GM18505 (cell line): ENCODE data around the gene SLC35F4.
"Not testable (repeated sequence)": the region's sequence is repeated elsewhere in the genome, so short reads cannot be mapped to it uniquely, and the experiment has no call there.

ENCODE experiments used
- ATAC-seq: cut with Tn5 transposase; IDR thresholded peaks from one replicate; pipeline ENCODE4 v1.9.1; 2021; ENCODE audit not compliant: unreplicated experiment
- POLR2A ChIP-seq: IDR thresholded peaks from 4 replicates; pipeline ENCODE4 v1.6.1; 2011; ENCODE audit warnings: borderline replicate concordance; ENCODE audit not compliant: insufficient read depth, insufficient read length; ENCODE audit errors: extremely low read depth

Gene SLC35F4

DNA sequence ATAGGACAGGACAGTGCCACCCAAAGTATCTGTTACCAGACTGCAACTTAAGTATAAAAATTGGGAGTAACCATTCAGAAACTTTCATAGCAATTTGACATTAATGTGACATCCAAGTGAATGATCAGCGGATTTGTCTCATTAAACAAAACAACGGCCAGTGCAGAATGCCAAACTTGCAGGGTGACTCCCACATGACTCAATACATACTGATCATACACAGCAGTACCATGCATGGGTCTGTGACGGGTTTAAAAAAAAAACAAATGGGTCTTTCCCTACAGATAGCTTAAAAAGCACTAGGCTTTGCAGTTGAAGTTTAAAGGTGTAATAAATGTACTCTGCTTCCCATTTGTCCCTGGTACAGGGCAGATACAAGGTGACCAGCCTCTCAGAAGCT is 116.6 kb downstream of the SLC35F4 start:
- no peak for TF ChIP-seq POLR2A

GRCh38 chr14:57748279-57748678 is 117.6 kb downstream of the SLC35F4 start:
- ATAC-seq: no peak
- TF ChIP-seq POLR2A: no peak

More for the DNA sequence above, 116.6 kb downstream of the SLC35F4 start:
- no peak for ATAC-seq

- TF ChIP-seq POLR2A: no peak
- no peak for ATAC-seq
These were observed 118.9 kb downstream of the SLC35F4 start for GRCh38 chr14:57747036-57747435.

DNA sequence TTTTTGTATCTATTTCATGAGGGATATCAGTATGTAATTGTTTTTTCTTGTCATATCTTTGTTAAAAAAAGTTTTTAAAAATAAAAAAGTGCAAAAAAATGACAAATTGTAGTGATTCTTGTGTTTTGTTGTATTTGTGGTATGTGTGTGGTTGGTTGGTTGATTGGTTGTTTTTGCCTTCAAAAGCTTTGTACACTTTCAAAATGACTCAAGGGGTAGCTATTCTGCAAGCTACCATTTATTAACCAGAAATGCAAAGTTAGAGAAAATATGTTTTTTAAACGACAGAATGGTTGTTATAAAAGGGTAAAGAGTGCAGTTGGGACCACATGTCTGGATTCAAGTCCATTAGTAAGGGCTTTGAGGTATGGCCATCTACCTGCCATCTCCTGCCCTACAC is 119.3 kb downstream of the SLC35F4 start:
- TF ChIP-seq POLR2A: no peak
- no peak for ATAC-seq

- ATAC-seq: no peak
- no peak for TF ChIP-seq POLR2A
These were observed 126.4 kb downstream of the SLC35F4 start for GRCh38 chr14:57739516-57739915.

GRCh38 chr14:57737598-57737997 is 128.3 kb downstream of the SLC35F4 start:
- ATAC-seq: no peak
- no peak for TF ChIP-seq POLR2A

- no peak for ATAC-seq
- TF ChIP-seq POLR2A: no peak
These were observed 129.5 kb downstream of the SLC35F4 start for GRCh38 chr14:57736391-57736790.

GRCh38 chr14:57735276-57735675 is 130.6 kb downstream of the SLC35F4 start:
- no peak for ATAC-seq
- TF ChIP-seq POLR2A: no peak

DNA sequence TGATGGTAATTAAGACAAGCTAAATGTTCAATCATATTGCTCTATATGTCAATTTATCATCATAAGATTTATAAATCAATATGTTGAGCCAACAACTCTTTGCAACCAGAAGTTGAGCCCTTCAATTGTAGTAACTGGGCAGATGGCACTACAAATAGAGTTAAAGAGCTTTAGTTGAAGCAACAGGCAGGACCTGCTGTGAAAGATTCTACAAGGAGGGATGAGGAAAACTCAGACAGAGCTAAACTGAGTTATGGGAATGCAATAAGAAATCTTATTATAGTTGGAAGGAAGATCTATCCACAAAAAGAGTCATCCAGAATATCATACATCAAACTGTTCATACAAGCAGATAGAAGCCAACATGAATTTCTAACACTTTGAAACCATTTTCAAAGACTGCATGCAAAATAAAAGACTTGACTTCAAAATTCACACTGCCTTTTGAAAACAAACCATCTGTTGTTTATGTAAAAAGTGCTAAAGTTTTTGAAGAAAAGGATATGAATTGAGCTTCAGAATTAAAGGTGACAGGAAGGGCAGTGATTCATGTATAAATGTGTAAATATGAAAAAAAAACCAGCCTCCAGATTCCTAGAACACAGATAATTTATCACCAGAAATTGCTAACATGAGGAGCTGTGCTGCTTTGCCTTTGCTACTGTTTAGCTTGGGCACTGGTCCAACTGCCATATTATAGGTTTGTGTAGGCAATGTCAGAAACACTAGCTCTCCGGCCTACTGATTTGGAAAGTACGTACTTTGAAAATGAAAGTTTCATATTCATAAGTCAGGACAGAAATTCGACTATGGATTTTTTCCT is 133.2 kb downstream of the SLC35F4 start:
- no peak for ATAC-seq

DNA sequence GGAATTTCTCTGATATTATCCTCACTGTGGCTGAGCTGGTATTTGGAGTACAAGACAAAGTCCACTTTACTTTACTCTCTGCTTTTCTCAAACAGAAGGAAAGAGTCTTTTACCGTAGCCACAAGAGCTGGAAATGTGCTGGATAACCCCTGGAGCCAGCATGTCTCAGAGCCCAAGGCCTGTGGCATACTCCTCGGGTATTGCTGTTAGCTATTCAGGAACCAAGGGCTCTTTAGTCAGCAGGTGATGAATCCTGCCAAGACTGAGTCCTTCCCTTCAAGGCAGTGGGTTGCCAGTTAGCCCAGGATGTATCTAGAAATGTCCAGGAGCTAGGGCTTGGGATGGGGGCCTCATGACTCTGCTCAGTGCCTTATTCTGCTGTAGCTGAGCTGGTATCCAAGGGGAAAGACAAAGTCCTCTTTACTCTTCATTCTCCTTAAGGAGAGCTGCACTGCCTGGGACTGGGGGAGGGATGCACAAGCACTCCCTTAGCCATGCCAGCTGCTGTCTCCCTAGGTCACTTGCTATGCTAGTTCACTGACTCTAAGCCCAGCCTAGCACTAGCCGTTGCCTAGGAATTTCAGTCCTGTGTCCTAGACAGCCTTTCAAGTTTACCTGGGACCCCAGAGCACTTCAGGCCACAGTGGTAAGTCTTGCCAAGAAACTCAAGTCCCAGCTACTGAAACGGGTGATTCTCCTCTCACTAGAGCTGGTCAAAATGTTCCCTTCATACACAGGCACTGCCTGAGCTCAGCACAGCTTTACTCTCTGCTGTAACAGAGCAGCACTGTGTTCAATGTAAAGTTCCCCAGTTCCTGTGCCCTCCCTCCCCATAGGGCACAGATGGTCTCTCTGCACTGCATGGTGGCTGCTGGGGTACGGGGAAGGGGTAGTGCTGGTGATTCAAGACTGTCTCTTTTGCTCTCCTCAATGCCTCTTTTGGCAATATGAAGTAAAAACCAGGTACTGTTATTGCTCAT is 136.4 kb downstream of the SLC35F4 start:
- ATAC-seq: no peak
- no peak for TF ChIP-seq POLR2A

More for the DNA sequence above, 133.2 kb downstream of the SLC35F4 start:
- no peak for TF ChIP-seq POLR2A

DNA sequence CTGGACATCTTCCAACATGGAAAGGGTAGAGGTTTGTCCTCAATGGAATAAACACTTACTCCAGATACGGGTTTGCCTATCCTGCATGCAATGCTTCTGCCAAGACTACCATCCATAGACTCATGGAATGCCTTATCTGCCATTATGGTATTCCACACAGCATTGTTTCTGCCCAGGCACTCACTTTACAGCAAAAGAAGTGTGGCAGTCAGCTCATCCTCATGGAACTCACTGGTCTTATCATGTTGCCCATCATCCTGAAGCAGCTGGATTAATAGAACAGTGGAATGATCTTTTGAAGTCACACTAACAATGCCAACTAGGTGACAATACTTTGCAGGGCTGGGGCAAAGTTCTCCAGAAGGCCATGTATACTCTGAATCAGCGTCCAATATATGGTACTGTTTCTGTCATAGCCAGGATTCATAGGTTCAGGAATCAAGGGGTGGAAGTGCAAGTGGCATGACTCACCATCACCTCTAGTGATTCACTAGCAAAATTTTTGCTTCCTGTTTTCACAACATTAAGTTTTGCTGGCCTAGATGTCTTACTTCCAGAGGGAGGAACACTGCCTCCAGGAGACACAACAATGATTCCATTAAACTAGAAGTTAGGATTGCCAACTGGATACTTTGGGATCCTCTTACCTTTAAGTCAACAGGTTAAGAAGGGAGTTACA is 140.4 kb downstream of the SLC35F4 start:
- TF ChIP-seq POLR2A: no peak
- ATAC-seq: no peak

- ATAC-seq: not testable (repeated sequence)
These were observed 143.8 kb downstream of the SLC35F4 start for GRCh38 chr14:57722141-57722540.

DNA sequence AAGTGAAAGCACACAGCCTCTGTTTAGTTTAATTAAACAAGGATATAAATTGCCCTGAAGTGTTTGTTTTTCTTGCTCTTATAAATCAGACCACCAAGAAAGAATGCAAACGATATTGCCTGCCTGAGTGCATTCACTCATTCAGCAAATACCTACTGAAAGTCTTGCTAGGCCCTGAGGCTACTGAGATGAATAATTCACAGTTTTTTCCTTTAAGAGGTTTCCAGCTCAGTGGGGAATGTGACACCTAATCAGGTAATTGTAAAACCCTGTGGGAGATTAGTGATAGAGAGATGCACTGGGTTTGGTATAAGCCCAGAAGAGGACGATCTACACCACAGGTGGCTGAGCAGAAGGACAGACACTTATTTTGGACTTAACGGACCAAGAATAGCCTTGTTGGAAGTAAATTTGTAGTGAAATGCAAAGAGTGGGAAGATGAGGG is 151.4 kb downstream of the SLC35F4 start:
- ATAC-seq: no peak
- TF ChIP-seq POLR2A: no peak
